Measurements from ENCODE around the gene CLCN6. TPM values are rescaled to one million over a fixed set of nuclear protein-coding genes. Genes with fewer than 3 reads are reported as not detected.

Gene CLCN6
- total RNA-seq, 1 donor from 2014 or later: 7.9 TPM

DNA sequence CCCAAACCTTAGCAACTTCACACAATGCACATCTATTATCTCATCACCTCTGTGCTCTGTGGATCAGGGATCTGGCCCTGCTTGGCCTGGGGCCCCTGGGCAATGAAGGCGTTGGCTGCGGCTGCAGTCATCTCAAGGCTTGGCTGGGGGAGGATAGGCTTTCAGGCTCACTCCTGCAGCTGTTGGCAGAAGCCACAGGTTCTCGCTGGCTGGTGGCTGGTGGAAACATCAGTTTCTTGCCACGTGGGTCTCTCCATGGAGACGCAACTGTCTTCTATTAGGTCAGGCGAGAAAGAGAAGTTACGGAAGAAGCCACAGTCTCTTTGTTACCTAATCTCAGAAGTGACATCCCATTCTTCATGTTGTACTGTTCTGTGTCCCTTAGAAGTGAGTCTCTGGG, 45.2 kb downstream of the CLCN6 start:
- no peak for DNase-seq (ENCODE audit: low spot score)

- no peak for DNase-seq (ENCODE audit: low spot score)
These were observed 48.5 kb downstream of the CLCN6 start for GRCh38 chr1:11854519-11854918.

DNA sequence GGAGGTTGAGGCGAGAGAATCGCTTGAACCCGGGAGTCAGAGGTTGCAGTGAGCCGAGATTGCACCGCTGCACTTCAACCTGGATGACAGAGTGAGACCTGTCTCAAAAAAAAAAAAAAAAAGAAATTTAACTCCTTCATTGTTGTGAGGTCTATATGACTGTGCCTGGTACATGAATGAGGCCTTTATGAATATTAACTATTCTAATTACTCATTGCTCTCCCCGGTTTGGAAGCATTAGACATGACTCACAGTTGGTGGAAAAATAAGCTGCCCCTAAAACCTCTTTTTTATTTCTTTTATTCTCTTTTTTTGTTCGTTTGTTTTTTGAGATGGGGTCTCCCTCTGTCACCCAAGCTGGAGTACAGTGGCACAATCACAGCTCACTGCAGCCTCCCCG, 49.4 kb downstream of the CLCN6 start:
- no peak for DNase-seq (ENCODE audit: low spot score)

DNA sequence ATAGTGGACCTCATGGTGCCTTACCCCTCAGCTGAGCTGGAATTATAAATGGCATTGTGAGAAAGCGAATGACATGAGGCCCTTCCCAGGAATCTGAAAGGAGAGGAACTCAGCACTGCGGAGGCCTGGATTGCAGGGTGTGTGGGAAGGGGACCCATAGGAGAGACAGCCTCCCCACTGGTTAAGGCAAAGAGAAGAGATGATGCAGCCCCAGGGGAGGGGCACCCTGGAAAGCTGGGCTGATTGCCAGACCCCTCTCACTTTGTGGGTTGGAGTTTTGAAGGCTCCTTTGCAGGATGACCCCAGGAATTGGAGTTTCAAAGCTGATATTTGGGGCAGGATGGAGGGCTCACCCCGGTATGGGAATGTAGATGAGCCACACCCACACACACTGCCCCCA, 50.7 kb downstream of the CLCN6 start:
- DNase-seq (ENCODE audit: low spot score): no peak

- DNase-seq (ENCODE audit: low spot score): no peak
These were observed 51.3 kb downstream of the CLCN6 start for GRCh38 chr1:11857164-11857851.

- DNase-seq (ENCODE audit: low spot score): no peak
These were observed 52.2 kb downstream of the CLCN6 start for GRCh38 chr1:11858158-11858557.

GRCh38 chr1:11858613-11858967, 52.6 kb downstream of the CLCN6 start, which contains the start of gene NPPB:
TSS of gene NPPB (minus strand) at chr1:11858945. CDS start at chr1:11858833, 112 bp downstream.
- DNase-seq (ENCODE audit: low spot score): no peak

- peak; percentile 69 for DNase-seq (ENCODE audit: low spot score)
These were observed 53.2 kb downstream of the CLCN6 start for GRCh38 chr1:11858968-11859871.

GRCh38 chr1:11860083-11860482, 54.1 kb downstream of the CLCN6 start:
- no peak for DNase-seq (ENCODE audit: low spot score)

DNA sequence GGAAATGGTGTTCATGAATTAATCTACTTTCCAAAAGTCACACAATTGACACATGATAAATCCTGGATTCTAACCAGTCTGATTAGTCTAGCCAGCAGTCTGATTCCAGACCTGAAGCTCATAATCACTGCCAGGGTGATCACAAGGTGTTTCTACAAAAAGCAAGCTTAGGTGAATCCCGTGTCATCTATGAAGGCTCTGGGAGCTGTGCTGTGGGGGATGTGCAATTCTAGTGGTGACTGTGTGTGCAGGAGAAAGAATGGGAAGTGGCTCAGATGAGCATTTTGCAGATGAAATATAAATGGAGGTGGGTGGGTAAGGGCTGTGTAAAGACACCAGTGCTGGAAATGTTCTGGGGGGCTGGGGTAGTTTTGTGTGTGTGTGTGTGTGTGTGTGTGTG, 54.6 kb downstream of the CLCN6 start:
- DNase-seq (ENCODE audit: low spot score): no peak

DNA sequence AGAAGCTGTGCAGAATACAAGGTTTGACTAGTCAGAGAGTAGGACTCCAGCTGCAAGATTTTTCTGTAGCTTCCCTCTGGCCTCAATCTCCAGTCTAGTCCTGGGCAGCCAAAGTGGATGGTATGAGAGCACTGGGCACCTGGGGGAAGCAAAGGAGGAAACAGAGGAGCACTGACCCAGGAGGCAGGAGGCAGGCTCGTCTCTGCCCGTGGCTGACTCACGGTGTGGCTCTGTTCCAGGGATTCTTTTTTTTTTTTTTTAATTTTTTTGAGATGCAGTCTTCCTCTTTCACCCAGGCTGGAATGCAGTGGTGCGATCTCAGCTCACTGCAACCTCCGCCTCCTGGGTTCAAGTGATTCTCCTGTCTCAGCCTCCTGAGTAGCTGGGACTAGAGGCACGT, 56.9 kb downstream of the CLCN6 start:
- no peak for DNase-seq (ENCODE audit: low spot score)

- no peak for DNase-seq (ENCODE audit: low spot score)
These were observed 62.5 kb downstream of the CLCN6 start for GRCh38 chr1:11868331-11868980.

GRCh38 chr1:11869104-11869503, 63.1 kb downstream of the CLCN6 start:
- DNase-seq (ENCODE audit: low spot score): no peak

DNA sequence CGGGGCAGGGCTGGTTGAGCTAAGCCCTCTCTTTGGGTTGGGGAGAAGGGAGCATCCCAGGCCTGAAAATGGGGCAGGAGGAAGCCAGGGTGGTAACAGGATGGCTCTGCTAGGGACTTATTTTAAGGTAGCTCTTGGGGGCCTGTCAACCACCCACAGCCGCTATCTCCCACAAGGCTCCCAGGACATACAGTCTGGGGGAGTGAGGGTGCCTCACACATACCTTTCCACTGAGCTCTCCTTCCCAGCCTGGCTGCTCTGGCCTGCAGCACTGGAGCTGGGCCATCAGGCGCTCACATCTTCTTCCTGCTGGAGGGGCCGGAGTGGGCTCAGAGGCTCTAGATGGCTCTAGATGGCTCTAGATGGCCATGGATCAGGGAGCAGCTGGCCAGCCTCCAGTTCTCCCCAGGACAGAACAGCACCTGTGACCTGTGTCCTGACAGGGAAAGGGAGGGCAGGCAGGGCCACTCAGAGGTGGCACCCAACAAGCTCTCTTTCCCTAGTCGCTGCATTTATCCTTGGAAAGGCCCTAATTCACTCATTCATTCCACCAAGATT, 63.7 kb downstream of the CLCN6 start:
- no peak for DNase-seq (ENCODE audit: low spot score)

DNA sequence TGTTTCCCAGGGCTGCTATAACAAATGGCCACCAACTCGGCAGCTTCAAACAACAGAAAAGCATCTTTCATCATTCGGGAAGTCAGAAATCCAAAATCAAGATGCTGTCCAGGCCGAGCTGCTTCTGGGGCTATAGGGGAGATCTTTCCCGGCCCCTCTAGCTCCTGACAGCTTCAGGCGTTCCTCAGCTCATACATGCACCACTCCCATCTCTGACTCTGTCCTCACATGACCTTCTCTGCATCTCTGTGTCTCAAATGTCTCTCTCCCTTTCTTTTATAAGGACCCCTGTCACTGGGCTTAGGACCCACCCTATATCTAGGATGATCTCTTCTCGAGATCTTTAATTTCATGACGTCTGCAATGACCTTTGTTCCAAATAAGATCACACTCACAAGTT, 66.6 kb downstream of the CLCN6 start:
- no peak for DNase-seq (ENCODE audit: low spot score)

GRCh38 chr1:11873395-11874257, 67.6 kb downstream of the CLCN6 start:
- DNase-seq (ENCODE audit: low spot score): no peak

- DNase-seq (ENCODE audit: low spot score): no peak
These were observed 68.2 kb downstream of the CLCN6 start for GRCh38 chr1:11874258-11874562.

- no peak for DNase-seq (ENCODE audit: low spot score)
These were observed 68.6 kb downstream of the CLCN6 start for GRCh38 chr1:11874624-11875023.

- DNase-seq (ENCODE audit: low spot score): no peak
These were observed 69.1 kb downstream of the CLCN6 start for GRCh38 chr1:11875094-11875493.

DNA sequence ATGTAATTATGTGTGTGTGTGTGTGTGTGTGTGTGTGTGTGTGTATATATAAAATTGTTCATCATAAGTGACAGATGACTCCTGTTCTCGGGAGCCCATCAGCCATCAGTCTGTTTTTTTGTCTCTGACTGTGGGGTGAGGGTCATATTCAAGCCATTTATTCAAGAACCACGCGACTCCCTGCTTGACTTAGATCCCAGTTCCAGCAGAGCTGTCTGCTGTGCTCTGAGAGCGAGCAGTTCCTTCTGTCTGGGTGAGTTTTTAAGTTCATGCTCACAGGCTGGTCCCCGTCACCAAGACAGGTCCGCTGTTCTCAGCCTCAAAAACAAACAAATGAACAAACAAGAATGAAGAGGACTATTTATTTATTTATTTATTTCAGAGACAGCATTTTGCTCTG, 71.1 kb downstream of the CLCN6 start:
- no peak for DNase-seq (ENCODE audit: low spot score)

All from umbilical cord (tissue), 2 donors.